ENCODE data around the gene PARM1.

- TF ChIP-seq RFX5 (IDR thresholded peaks at IDR 0.05; ENCODE audit: low read length): no peak
- TF ChIP-seq CTCF (IDR thresholded peaks at IDR 0.05): no peak
- TF ChIP-seq MAX (IDR thresholded peaks at IDR 0.05; ENCODE audit: low read depth): no peak
- no peak for TF ChIP-seq RAD21 (IDR thresholded peaks at IDR 0.05; ENCODE audit: low read length)
These were observed 82.7 kb downstream of the PARM1 start for GRCh38 chr4:75015627-75016026.
